WTC11 (cell line): ENCODE measurements around the gene PKHD1. TPM values are rescaled to one million over a fixed set of nuclear protein-coding genes. Genes with fewer than 3 reads are reported as not detected.

Source experiments
- ATAC-seq: fragments of 200-7000 bp; cut with Tn5 transposase; 2 replicates; pipeline ENCODE4 v1.10.0; 2021; ENCODE audit warnings: mild to moderate bottlenecking, moderate library complexity
- CTCF ChIA-PET: fragments of 300-600 bp; sonication (Branson Sonifier 250); formaldehyde crosslinking; loops from one replicate; lab custom pipeline; 2021; ENCODE audit warnings: antibody characterized with exemption; lab: Charles Lee
- POLR2A ChIA-PET: fragments of 350-600 bp; sonication (Branson Sonifier 250); formaldehyde crosslinking; loops from one replicate; lab custom pipeline; 2021; ENCODE audit warnings: antibody characterized with exemption; lab: Charles Lee
- DNase-seq: peaks from one replicate; pipeline ENCODE4 v3.0.0; 2021; ENCODE audit warnings: low spot score
- H3K27ac Mint-ChIP-seq: 2 replicates; pipeline ENCODE4 v1.8.0; 2021; ENCODE audit warnings: mixed read lengths
- H3K27me3 Mint-ChIP-seq: 2 replicates; pipeline ENCODE4 v1.8.0; 2021; ENCODE audit warnings: low read depth, mild to moderate bottlenecking, moderate library complexity, mixed read lengths
- H3K36me3 Mint-ChIP-seq: 2 replicates; pipeline ENCODE4 v1.8.0; 2021; ENCODE audit warnings: mixed read lengths
- H3K4me1 Mint-ChIP-seq: 2 replicates; pipeline ENCODE4 v1.8.0; 2022; ENCODE audit warnings: mixed read lengths
- H3K4me3 Mint-ChIP-seq: 2 replicates; pipeline ENCODE4 v1.8.0; 2021; ENCODE audit warnings: mild to moderate bottlenecking, moderate library complexity, mixed read lengths
- H3K9me3 Mint-ChIP-seq: 2 replicates; pipeline ENCODE4 v1.8.0; 2021; ENCODE audit warnings: mixed read lengths
- EMX1 ChIP-seq: fragments of 250-450 bp; sonication (Bioruptor Pico); IDR thresholded peaks from 2 replicates; pipeline ENCODE4 v1.8.0; 2021; ENCODE audit warnings: mild to moderate bottlenecking
- ETV6 ChIP-seq: sonication (generic); formaldehyde crosslinking; IDR thresholded peaks from 2 replicates; pipeline ENCODE4 v1.8.1; 2022; ENCODE audit warnings: mild to moderate bottlenecking, missing genetic modification reagents
- GTF2I ChIP-seq: fragments of 250-450 bp; sonication (Bioruptor Pico); conservative IDR thresholded peaks from 2 replicates; pipeline ENCODE4 v1.4.0; 2021; ENCODE audit warnings: mild to moderate bottlenecking
- NFE2L1 ChIP-seq: sonication (generic); formaldehyde crosslinking; IDR thresholded peaks from 2 replicates; pipeline ENCODE4 v1.8.1; 2023; ENCODE audit warnings: missing genetic modification reagents
- NFYB ChIP-seq: sonication (generic); formaldehyde crosslinking; conservative IDR thresholded peaks from 2 replicates; pipeline ENCODE4 v1.8.0; 2022; ENCODE audit warnings: low read depth, missing genetic modification reagents
- SMAD4 ChIP-seq: sonication (generic); formaldehyde crosslinking; IDR thresholded peaks from 2 replicates; pipeline ENCODE4 v1.8.0; 2022; ENCODE audit warnings: mild to moderate bottlenecking, missing genetic modification reagents
- USF1 ChIP-seq: sonication (generic); formaldehyde crosslinking; IDR thresholded peaks from 2 replicates; pipeline ENCODE4 v1.8.0; 2022; ENCODE audit warnings: mild to moderate bottlenecking, missing genetic modification reagents
- ZNF232 ChIP-seq: sonication (generic); formaldehyde crosslinking; IDR thresholded peaks from 2 replicates; pipeline ENCODE4 v1.8.0; 2022; ENCODE audit warnings: mild to moderate bottlenecking, missing genetic modification reagents
- ZNF281 ChIP-seq: sonication (generic); formaldehyde crosslinking; IDR thresholded peaks from 2 replicates; pipeline ENCODE4 v1.8.0; 2023; ENCODE audit warnings: mild to moderate bottlenecking, missing genetic modification reagents
- ZNF396 ChIP-seq: fragments of 250-450 bp; sonication (Bioruptor Pico); IDR thresholded peaks from 2 replicates; pipeline ENCODE4 v1.8.0; 2021; ENCODE audit warnings: mild to moderate bottlenecking, moderate library complexity, borderline replicate concordance
- ZNF423 ChIP-seq: fragments of 250-450 bp; sonication (Bioruptor Pico); IDR thresholded peaks from 2 replicates; pipeline ENCODE4 v2.1.2; 2022; ENCODE audit warnings: mild to moderate bottlenecking, moderate library complexity
- total RNA-seq: library from RNA; stranded (reverse); gene quantifications from 3 replicates; pipeline ENCODE4 v1.2.3, GENCODE V29; 2021
- TF ChIP-seq, protein P1 (sequence below): sonication (generic); formaldehyde crosslinking; conservative IDR thresholded peaks from 2 replicates; pipeline ENCODE4 v1.8.1; 2022; ENCODE audit warnings: mild to moderate bottlenecking, missing genetic modification reagents
- TF ChIP-seq, protein P2 (sequence below): sonication (generic); formaldehyde crosslinking; IDR thresholded peaks from 2 replicates; pipeline ENCODE4 v1.8.1; 2023; ENCODE audit warnings: mild to moderate bottlenecking, moderate library complexity, missing genetic modification reagents
- TF ChIP-seq, protein P3 (sequence below): sonication (generic); formaldehyde crosslinking; IDR thresholded peaks from 2 replicates; pipeline ENCODE4 v1.8.0; 2022; ENCODE audit warnings: mild to moderate bottlenecking, missing genetic modification reagents
- TF ChIP-seq, protein P4 (sequence below): fragments of 250-450 bp; sonication (Bioruptor Pico); IDR thresholded peaks from 2 replicates; pipeline ENCODE4 v1.9.0; 2021; ENCODE audit warnings: mild to moderate bottlenecking, borderline replicate concordance

PKHD1 gene
- total RNA-seq, 1 experiment from 2014 or later, result 0.15 TPM

DNA sequence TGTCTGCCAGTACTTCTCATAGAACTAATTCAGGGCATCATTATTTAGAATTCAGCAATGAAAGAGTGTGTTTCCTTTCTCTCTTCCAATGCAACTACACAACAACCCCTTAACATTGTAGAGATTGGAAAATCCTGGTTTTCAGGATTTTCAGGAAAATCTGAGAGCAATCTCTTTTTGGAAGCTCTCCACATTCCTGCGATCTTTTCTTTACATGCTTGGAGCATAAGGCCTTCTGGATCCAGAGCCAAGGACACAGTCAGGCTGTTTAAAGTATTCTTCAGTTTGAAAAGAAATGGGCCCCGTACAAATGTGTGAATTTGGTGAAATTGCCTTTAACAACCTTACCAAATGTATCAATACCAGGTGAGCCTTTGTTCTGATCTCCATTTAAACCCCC lies 469.7 kb downstream of the PKHD1 start:
- DNase-seq, result no peak
- H3K27ac Mint-ChIP-seq, result no peak overlapping the region
- CTCF ChIA-PET, result interaction anchor here (1.3 to 1.4 kb wide), 3 partner anchors 10 to 48 kb away, joined by 3 to 6 read pairs (median 6); no protein-coding TSS in a partner anchor
- no peaks in the 10 kb centered on the region for H3K36me3 Mint-ChIP-seq
- no peaks in the 10 kb centered on the region for H3K4me1 Mint-ChIP-seq
- H3K9me3 Mint-ChIP-seq, result no peaks in the 10 kb centered on the region
- no peak for TF ChIP-seq ZNF281
- TF ChIP-seq, protein P1, sequence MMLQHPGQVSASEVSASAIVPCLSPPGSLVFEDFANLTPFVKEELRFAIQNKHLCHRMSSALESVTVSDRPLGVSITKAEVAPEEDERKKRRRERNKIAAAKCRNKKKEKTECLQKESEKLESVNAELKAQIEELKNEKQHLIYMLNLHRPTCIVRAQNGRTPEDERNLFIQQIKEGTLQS (CRISPR knock-in tag), result no peak
- no peak for TF ChIP-seq NFYB
- no peak for TF ChIP-seq USF1 (CRISPR knock-in tag)
- no peak for TF ChIP-seq ETV6 (CRISPR knock-in tag)
- TF ChIP-seq EMX1 (CRISPR knock-in tag), result no peak
- no peak for TF ChIP-seq ZNF423 (CRISPR knock-in tag)
- TF ChIP-seq ZNF396 (CRISPR knock-in tag), result no peak
- TF ChIP-seq ZNF232 (CRISPR knock-in tag), result no peak
- TF ChIP-seq, all 79 proteins: peak for 0
- no peaks in the 10 kb centered on the region for H3K27me3 Mint-ChIP-seq
- POLR2A ChIA-PET, result no interaction called here
- H3K4me3 Mint-ChIP-seq, result no peak overlapping the region
- no peak for ATAC-seq

DNA sequence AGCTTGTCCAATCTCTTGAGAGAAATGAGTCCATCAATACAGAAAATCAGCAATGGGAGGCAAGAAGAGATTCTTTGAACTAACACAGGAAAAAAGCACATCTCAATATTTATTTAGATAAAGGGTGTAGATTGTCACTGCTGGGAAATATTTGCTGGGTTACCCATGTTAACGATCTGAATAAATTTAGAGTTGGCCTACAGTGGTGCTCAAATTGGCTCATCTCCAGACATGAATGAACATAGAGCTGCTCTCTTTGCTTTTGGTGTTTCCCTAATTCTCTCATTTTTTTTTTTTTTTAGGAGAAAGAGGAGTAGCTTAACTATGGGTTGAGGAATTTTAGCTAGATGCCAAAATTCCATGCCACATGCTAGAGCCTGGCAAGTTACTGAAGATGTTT lies 471.2 kb downstream of the PKHD1 start:
- H3K36me3 Mint-ChIP-seq, result no peaks in the 10 kb centered on the region
- ATAC-seq, result no peak
- H3K27me3 Mint-ChIP-seq, result no peaks in the 10 kb centered on the region
- ChIA-PET CTCF (no interaction called here), POLR2A (interaction anchor here (0.6 kb wide), 1 partner anchor 205 kb away, joined by 5 read pairs; no protein-coding TSS in a partner anchor)
- H3K4me1 Mint-ChIP-seq, result no peaks in the 10 kb centered on the region
- H3K27ac Mint-ChIP-seq, result no peak overlapping the region
- DNase-seq, result no peak
- TF ChIP-seq GTF2I (CRISPR knock-in tag) (no peak), NFE2L1 (CRISPR knock-in tag) (no peak)
- H3K4me3 Mint-ChIP-seq, result no peak overlapping the region
- H3K9me3 Mint-ChIP-seq, result no peaks in the 10 kb centered on the region

DNA sequence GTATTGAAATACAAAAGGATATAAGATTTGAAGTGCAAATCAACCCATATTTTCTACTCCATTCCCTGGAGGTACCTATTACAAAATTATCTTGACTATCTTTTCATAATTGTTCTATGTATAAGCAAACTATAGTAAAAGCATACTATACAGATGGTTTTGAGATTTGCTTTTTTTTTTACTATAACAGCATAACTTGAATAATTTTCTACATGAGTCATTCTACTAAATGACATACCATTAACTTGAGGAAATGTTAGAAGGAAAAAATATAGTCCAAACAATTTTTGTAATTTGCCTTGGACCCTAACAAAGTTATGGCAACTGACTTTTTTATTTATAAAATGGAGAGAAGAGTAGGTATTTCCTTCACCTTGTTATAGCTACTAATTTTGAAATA lies 472.7 kb downstream of the PKHD1 start:
- ATAC-seq, result no peak
- H3K36me3 Mint-ChIP-seq, result no peaks in the 10 kb centered on the region
- H3K4me1 Mint-ChIP-seq, result no peaks in the 10 kb centered on the region
- DNase-seq, result no peak
- no peaks in the 10 kb centered on the region for H3K9me3 Mint-ChIP-seq
- no peak overlapping the region for H3K4me3 Mint-ChIP-seq
- CTCF ChIA-PET, result interaction anchor here (1.1 kb wide), 1 partner anchor 10 kb away, joined by 3 read pairs; no protein-coding TSS in a partner anchor
- TF ChIP-seq SMAD4, result no peak
- TF ChIP-seq, protein P2, sequence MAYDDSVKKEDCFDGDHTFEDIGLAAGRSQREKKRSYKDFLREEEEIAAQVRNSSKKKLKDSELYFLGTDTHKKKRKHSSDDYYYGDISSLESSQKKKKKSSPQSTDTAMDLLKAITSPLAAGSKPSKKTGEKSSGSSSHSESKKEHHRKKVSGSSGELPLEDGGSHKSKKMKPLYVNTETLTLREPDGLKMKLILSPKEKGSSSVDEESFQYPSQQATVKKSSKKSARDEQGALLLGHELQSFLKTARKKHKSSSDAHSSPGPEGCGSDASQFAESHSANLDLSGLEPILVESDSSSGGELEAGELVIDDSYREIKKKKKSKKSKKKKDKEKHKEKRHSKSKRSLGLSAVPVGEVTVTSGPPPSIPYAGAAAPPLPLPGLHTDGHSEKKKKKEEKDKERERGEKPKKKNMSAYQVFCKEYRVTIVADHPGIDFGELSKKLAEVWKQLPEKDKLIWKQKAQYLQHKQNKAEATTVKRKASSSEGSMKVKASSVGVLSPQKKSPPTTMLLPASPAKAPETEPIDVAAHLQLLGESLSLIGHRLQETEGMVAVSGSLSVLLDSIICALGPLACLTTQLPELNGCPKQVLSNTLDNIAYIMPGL (CRISPR knock-in tag), result no peak
- TF ChIP-seq, protein P3, sequence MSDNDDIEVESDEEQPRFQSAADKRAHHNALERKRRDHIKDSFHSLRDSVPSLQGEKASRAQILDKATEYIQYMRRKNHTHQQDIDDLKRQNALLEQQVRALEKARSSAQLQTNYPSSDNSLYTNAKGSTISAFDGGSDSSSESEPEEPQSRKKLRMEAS (CRISPR knock-in tag), result no peak
- TF ChIP-seq, protein P4, sequence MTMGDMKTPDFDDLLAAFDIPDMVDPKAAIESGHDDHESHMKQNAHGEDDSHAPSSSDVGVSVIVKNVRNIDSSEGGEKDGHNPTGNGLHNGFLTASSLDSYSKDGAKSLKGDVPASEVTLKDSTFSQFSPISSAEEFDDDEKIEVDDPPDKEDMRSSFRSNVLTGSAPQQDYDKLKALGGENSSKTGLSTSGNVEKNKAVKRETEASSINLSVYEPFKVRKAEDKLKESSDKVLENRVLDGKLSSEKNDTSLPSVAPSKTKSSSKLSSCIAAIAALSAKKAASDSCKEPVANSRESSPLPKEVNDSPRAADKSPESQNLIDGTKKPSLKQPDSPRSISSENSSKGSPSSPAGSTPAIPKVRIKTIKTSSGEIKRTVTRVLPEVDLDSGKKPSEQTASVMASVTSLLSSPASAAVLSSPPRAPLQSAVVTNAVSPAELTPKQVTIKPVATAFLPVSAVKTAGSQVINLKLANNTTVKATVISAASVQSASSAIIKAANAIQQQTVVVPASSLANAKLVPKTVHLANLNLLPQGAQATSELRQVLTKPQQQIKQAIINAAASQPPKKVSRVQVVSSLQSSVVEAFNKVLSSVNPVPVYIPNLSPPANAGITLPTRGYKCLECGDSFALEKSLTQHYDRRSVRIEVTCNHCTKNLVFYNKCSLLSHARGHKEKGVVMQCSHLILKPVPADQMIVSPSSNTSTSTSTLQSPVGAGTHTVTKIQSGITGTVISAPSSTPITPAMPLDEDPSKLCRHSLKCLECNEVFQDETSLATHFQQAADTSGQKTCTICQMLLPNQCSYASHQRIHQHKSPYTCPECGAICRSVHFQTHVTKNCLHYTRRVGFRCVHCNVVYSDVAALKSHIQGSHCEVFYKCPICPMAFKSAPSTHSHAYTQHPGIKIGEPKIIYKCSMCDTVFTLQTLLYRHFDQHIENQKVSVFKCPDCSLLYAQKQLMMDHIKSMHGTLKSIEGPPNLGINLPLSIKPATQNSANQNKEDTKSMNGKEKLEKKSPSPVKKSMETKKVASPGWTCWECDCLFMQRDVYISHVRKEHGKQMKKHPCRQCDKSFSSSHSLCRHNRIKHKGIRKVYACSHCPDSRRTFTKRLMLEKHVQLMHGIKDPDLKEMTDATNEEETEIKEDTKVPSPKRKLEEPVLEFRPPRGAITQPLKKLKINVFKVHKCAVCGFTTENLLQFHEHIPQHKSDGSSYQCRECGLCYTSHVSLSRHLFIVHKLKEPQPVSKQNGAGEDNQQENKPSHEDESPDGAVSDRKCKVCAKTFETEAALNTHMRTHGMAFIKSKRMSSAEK, result no peak
- no peak overlapping the region for H3K27ac Mint-ChIP-seq
- H3K27me3 Mint-ChIP-seq, result no peaks in the 10 kb centered on the region
- POLR2A ChIA-PET, result no interaction called here
